Measurements from ENCODE around the gene GTF3C2. TPM values are rescaled to one million over a fixed set of nuclear protein-coding genes. Genes with fewer than 3 reads are reported as not detected.

GTF3C2 gene
- total and polyA plus RNA-seq, 2 of the 13 experiments (the other 11 are each of a cell fraction or from before 2014, with no cell fraction given) = 77.5 to 130 TPM

DNA sequence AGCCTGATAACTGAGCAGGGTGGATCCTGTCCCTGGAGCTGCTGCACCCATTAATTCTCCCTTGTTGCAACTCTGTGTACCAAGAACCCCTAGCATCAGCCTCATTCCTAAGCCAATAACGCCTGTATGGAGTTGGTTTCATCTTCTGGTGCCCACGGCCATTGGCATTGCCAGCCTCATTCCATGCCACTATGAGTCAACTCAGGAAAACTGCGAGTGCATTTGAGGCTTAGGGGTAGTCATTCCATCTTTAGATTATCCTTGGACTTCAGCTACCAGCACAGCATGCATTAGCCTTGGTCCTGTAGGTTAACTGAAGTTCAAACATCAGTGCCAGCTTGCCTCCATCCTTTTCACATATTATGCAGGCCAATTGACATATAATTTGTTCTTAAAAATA, 75.7 kb downstream of the GTF3C2 start:
- H3K4me1 ChIP-seq (ENCODE audit: insufficient read depth, low read length) = peaks cover 33% of the 10 kb centered on the region
- WGBS (ENCODE audit: low lambda C conversion rate) = 6% methylated on average over 3 of the region's 3 CpGs

More for the DNA sequence above, 75.7 kb downstream of the GTF3C2 start:
- Histone ChIP-seq H3K36me3 (replicated peaks in 1 of 2; ENCODE audit: control insufficient read depth in 1 of 2, insufficient read depth in 2 of 2, low read length in 2 of 2) (no peaks in the 10 kb centered on the region), H3K79me2 (ENCODE audit: insufficient read depth, low read length) (no peaks in the 10 kb centered on the region), H2AFZ (ENCODE audit: low read length) (no peak overlapping the region), H3K27me3 (ENCODE audit: control insufficient read depth in 1 of 2, insufficient read depth in 2 of 2, low read length in 2 of 2) (peaks cover 0 to 24% of the 10 kb centered on the region in 2 experiments; a peak in 4 of 5 replicates), H3K4me2 (ENCODE audit: low read depth, low read length) (no peak overlapping the region), H3K9me3 (ENCODE audit: low read length) (no peaks in the 10 kb centered on the region), H3K27ac (ENCODE audit: extremely low read length, insufficient read depth, low read length) (no peak overlapping the region), H3K9ac (ENCODE audit: insufficient read depth, low read depth, low read length) (no peak overlapping the region), H4K20me1 (ENCODE audit: insufficient read depth, low read length) (no peaks in the 10 kb centered on the region), H3K4me3 (replicated peaks in 1 of 3; ENCODE audit: insufficient read depth in 1 of 3, low read depth in 2 of 3, low read length in 3 of 3) (no peak overlapping the region)
- intact Hi-C loops (cut with micrococcal nuclease; ENCODE audit: unreplicated experiment) = loop anchor here (1.0 to 2.0 kb wide), 3 partner anchors 16 to 31 kb away; no protein-coding TSS in a partner anchor
- in situ Hi-C loops (cut with HindIII; ENCODE audit: extremely low pct_ligation_motif_present, low pct_unique_long_range_greater_than_20kb) = loop anchor here (5.0 to 10.0 kb wide), 2 partner anchors 184 to 316 kb away; no protein-coding TSS in a partner anchor
- ATAC-seq (no peak), DNase-seq (ENCODE audit: low spot score) (no peak), FAIRE-seq (no peak)
- POLR2A ChIA-PET = interaction anchor here (1.6 kb wide), 1 partner anchor 42 kb away, joined by 3 read pairs; the partner anchor contains the start of gene MPV17
- no TSS peak for BruUV-seq (replicated peaks)
- TF ChIP-seq, protein P1, sequence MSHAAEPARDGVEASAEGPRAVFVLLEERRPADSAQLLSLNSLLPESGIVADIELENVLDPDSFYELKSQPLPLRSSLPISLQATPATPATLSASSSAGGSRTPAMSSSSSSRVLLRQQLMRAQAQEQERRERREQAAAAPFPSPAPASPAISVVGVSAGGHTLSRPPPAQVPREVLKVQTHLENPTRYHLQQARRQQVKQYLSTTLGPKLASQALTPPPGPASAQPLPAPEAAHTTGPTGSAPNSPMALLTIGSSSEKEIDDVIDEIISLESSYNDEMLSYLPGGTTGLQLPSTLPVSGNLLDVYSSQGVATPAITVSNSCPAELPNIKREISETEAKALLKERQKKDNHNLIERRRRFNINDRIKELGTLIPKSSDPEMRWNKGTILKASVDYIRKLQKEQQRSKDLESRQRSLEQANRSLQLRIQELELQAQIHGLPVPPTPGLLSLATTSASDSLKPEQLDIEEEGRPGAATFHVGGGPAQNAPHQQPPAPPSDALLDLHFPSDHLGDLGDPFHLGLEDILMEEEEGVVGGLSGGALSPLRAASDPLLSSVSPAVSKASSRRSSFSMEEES (CRISPR knock-in tag; IDR thresholded peaks at IDR 0.05) = no peak
- TF ChIP-seq, protein P2, sequence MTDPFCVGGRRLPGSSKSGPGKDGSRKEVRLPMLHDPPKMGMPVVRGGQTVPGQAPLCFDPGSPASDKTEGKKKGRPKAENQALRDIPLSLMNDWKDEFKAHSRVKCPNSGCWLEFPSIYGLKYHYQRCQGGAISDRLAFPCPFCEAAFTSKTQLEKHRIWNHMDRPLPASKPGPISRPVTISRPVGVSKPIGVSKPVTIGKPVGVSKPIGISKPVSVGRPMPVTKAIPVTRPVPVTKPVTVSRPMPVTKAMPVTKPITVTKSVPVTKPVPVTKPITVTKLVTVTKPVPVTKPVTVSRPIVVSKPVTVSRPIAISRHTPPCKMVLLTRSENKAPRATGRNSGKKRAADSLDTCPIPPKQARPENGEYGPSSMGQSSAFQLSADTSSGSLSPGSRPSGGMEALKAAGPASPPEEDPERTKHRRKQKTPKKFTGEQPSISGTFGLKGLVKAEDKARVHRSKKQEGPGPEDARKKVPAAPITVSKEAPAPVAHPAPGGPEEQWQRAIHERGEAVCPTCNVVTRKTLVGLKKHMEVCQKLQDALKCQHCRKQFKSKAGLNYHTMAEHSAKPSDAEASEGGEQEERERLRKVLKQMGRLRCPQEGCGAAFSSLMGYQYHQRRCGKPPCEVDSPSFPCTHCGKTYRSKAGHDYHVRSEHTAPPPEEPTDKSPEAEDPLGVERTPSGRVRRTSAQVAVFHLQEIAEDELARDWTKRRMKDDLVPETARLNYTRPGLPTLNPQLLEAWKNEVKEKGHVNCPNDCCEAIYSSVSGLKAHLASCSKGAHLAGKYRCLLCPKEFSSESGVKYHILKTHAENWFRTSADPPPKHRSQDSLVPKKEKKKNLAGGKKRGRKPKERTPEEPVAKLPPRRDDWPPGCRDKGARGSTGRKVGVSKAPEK (CRISPR knock-in tag; IDR thresholded peaks at IDR 0.05; ENCODE audit: borderline replicate concordance) = no peak
- TF ChIP-seq ZNF333 (CRISPR knock-in tag; IDR thresholded peaks at IDR 0.05; ENCODE audit: borderline replicate concordance) (no peak), MAF1 (CRISPR knock-in tag; IDR thresholded peaks at IDR 0.05; ENCODE audit: borderline replicate concordance) (no peak), MTF1 (CRISPR knock-in tag; IDR thresholded peaks at IDR 0.05) (no peak), EED (CRISPR knock-in tag; IDR thresholded peaks at IDR 0.05) (no peak), ZNF44 (CRISPR knock-in tag; IDR thresholded peaks at IDR 0.05) (no peak)
- TF ChIP-seq, protein P3, sequence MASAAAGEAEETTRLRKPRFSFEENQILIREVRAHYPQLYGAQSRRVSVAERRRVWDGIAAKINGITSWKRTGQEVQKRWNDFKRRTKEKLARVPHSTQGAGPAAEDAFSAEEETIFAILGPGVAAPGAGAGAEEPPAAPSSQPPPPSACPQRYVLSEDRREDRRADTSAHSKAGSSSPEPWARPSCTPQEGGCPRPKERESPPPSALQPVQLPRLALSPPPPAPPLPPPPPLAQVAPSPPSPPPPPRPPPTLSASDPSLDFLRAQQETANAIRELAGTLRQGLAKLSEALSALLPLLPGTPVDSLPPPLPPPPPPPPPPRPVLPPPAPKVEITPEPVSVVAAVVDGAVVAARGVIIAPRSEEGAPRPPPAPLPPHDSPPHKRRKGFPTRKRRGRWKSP (CRISPR knock-in tag; IDR thresholded peaks at IDR 0.05) = no peak
- CTCF ChIA-PET (ENCODE audit: low intra/inter-chr PET ratio, low total read pairs) = interaction anchor here (0.6 to 3.5 kb wide), 4 partner anchors 16 to 182 kb away, joined by 3 to 29 read pairs (median 12); no protein-coding TSS in a partner anchor
